Measurements from ENCODE around the gene ENO4.
A peak's percentile ranks its signal among the peaks of the same experiment; 100 is the strongest.

ENO4 gene

GRCh38 chr10:116917481-116917880 is 68.2 kb downstream of the ENO4 start:
- peak in 1 of 2 experiments; percentile 0 for DNase-seq

GRCh38 chr10:116918583-116918982 is 69.3 kb downstream of the ENO4 start:
- DNase-seq, result no peak

- DNase-seq, result no peak
These were observed 69.9 kb downstream of the ENO4 start for GRCh38 chr10:116919164-116919563.

- DNase-seq, result no peak
These were observed 70.4 kb downstream of the ENO4 start for GRCh38 chr10:116919706-116920105.

GRCh38 chr10:116925056-116925455 is 75.8 kb downstream of the ENO4 start:
- DNase-seq, result no peak

- no peak for DNase-seq
These were observed 77.1 kb downstream of the ENO4 start for GRCh38 chr10:116926426-116926825.

- no peak for DNase-seq
These were observed 82.5 kb downstream of the ENO4 start for GRCh38 chr10:116931806-116932205.
